A673 (cell line): ENCODE data around the gene CD24. TPM values are rescaled to one million over a fixed set of nuclear protein-coding genes. Genes with fewer than 3 reads are reported as not detected.
A peak's percentile ranks its signal among the peaks of the same experiment; 100 is the strongest.
"Not testable (repeated sequence)": the region's sequence is repeated elsewhere in the genome, so short reads cannot be mapped to it uniquely, and the experiment has no call there.

ENCODE experiments used
- Bru-seq: library from RNA; stranded (reverse); fragments of 400-500 nt; gene quantifications from one replicate; lab custom pipeline; 2021; lab: Mats Ljungman, UMichigan
- BruChase-seq, 2 experiments: library from RNA; stranded (reverse); fragments of 400-500 nt; gene quantifications; one replicate each; lab custom pipeline; 2021; lab: Mats Ljungman, UMichigan
- BruUV-seq: library from RNA; stranded (reverse); fragments of 400-500 nt; replicated peaks from 2 replicates; lab custom pipeline; 2021; lab: Mats Ljungman, UMichigan
- CTCF ChIA-PET: fragments of 300-600 bp; sonication (Branson Sonifier 250); formaldehyde crosslinking; loops from one replicate; lab custom pipeline; 2022; ENCODE audit warnings: antibody characterized with exemption; lab: Charles Lee
- POLR2A ChIA-PET: fragments of 300-600 bp; sonication (Branson Sonifier 250); formaldehyde crosslinking; loops from one replicate; lab custom pipeline; 2022; ENCODE audit warnings: antibody characterized with exemption; ENCODE audit not compliant: low non-redundant PET; lab: Charles Lee
- DNase-seq: peaks from one replicate; pipeline ENCODE4 v3.0.0-alpha.2; 2015; ENCODE audit warnings: low spot score
- H3K27ac ChIP-seq: fragments of 200-600 bp; sonication (generic); 2 replicates; pipeline ENCODE4 v1.5.1; 2016; ENCODE audit warnings: mixed run types, low read depth, mild to moderate bottlenecking, mixed read lengths, antibody characterized with exemption, low read length; ENCODE audit not compliant: poor library complexity, severe bottlenecking
- H3K27me3 ChIP-seq: fragments of 200-600 bp; sonication (generic); replicated peaks from 2 replicates; pipeline ENCODE4 v1.6.1; 2017; ENCODE audit warnings: mixed run types, low read depth, mild to moderate bottlenecking, mixed read lengths, antibody characterized with exemption, low read length; ENCODE audit not compliant: insufficient read depth, poor library complexity
- H3K36me3 ChIP-seq: fragments of 200-600 bp; sonication (generic); 2 replicates; pipeline ENCODE4 v1.6.1; 2016; ENCODE audit warnings: mixed run types, mild to moderate bottlenecking, mixed read lengths, antibody characterized with exemption, low read length; ENCODE audit not compliant: insufficient read depth, poor library complexity, severe bottlenecking
- H3K4me1 ChIP-seq: fragments of 200-600 bp; sonication (generic); 2 replicates; pipeline ENCODE4 v1.6.1; 2017; ENCODE audit warnings: mixed run types, mild to moderate bottlenecking, mixed read lengths, antibody characterized with exemption, low read length; ENCODE audit not compliant: insufficient read depth, poor library complexity, severe bottlenecking
- H3K4me3 ChIP-seq: fragments of 200-600 bp; sonication (generic); 2 replicates; pipeline ENCODE4 v1.5.1; 2016; ENCODE audit warnings: low read depth, mixed run types, mild to moderate bottlenecking, mixed read lengths, low read length; ENCODE audit not compliant: poor library complexity, severe bottlenecking
- H3K9me3 ChIP-seq: fragments of 200-600 bp; sonication (generic); 2 replicates; pipeline ENCODE4 v1.6.1; 2016; ENCODE audit warnings: mixed run types, low read depth, mild to moderate bottlenecking, mixed read lengths, antibody characterized with exemption, low read length; ENCODE audit not compliant: poor library complexity, severe bottlenecking
- EZH2 ChIP-seq: fragments of 200-600 bp; sonication (generic); IDR thresholded peaks from 2 replicates; pipeline ENCODE4 v1.6.1; 2017; ENCODE audit warnings: borderline replicate concordance, low read depth, mild to moderate bottlenecking, mixed read lengths, antibody characterized with exemption, low read length; ENCODE audit not compliant: poor library complexity, severe bottlenecking
- intact Hi-C: fragments of 100-400 bp; cut with micrococcal nuclease; formaldehyde crosslinking; loops from one replicate; pipeline ENCODE4 v1.10.0; 2022; ENCODE audit not compliant: unreplicated experiment
- long read RNA-seq: library from polyadenylated mRNA; stranded (forward); transcript quantifications from one replicate; pipeline ENCODE4 v2.0.0, GENCODE V29; 2022
- total RNA-seq: library from RNA; stranded (reverse); gene quantifications from 2 replicates; pipeline ENCODE4 v1.2.3, GENCODE V29; 2021
- TF ChIP-seq, protein P1 (sequence below): fragments of 300-800, 200-600 bp; sonication (generic); conservative IDR thresholded peaks from 2 replicates; pipeline ENCODE4 v1.5.1; 2017; ENCODE audit warnings: low read depth, mild to moderate bottlenecking, antibody characterized with exemption, low read length, moderate library complexity, mixed read lengths

The CD24 gene, protein sequence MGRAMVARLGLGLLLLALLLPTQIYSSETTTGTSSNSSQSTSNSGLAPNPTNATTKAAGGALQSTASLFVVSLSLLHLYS
- 10.2 and 12.2 TPM in 2 replicates for total RNA-seq
- Bru-seq, nascent RNA = percentile 57 among the genes with signal in this experiment
- BruChase-seq, experiment 1, labeled RNA remaining after a 2-hour chase = percentile 73 among the genes with signal in this experiment
- percentile 87 among the genes with signal in this experiment for BruChase-seq, experiment 2, labeled RNA remaining after a 6-hour chase
- long read RNA-seq, partial matches to known transcripts = 0 of 9 reads
- long read RNA-seq, other reads (novel, unspliced or antisense) = 4 of 9 reads

DNA sequence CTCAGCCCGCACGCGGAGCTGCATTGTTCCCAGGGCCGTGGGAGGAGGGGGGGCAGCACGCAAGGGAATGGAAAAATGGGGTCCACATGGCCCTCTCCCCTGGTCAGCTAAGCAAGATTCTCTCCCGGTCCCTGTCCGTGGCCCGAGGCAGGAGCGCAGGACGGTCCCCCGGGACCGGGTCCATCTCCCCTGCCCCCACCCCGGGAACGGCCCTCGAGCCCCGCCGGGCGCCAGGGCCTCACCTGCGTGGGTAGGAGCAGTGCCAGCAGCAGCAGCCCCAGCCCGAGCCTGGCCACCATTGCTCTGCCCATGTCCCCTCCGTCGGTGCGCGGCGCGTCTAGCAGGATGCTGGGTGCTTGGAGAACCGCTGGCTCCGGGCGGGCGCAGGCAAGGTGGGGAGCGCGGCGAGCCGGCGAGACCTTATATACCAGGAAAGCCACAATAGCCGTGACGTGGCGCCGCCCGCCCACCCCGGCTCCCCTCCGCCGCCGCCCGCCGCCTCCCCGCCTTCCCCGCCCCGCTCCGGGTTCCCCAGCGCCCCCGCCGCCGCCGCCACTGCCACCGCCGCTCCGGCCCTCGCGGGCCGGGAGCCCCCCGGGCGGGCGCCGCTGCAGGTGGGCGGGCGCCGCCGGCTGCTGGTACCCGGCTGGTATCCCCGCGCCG is at the start of gene CD24:
Gene CD24, minus strand, starts transcription at position 394 of the 663 bp plus-strand sequence. Its CDS starts 83 bp downstream, at position 311.
- BruUV-seq = no TSS peak
- CTCF ChIA-PET = no interaction called here
- peak within 1 kb of the TSS; percentile 59 for H3K4me3 ChIP-seq
- DNase-seq = no peak
- POLR2A ChIA-PET = no interaction called here
- H3K4me1 ChIP-seq = peaks cover 9% of the 10 kb centered on the region
- TF ChIP-seq EZH2 = no peak
- TF ChIP-seq, protein P1, sequence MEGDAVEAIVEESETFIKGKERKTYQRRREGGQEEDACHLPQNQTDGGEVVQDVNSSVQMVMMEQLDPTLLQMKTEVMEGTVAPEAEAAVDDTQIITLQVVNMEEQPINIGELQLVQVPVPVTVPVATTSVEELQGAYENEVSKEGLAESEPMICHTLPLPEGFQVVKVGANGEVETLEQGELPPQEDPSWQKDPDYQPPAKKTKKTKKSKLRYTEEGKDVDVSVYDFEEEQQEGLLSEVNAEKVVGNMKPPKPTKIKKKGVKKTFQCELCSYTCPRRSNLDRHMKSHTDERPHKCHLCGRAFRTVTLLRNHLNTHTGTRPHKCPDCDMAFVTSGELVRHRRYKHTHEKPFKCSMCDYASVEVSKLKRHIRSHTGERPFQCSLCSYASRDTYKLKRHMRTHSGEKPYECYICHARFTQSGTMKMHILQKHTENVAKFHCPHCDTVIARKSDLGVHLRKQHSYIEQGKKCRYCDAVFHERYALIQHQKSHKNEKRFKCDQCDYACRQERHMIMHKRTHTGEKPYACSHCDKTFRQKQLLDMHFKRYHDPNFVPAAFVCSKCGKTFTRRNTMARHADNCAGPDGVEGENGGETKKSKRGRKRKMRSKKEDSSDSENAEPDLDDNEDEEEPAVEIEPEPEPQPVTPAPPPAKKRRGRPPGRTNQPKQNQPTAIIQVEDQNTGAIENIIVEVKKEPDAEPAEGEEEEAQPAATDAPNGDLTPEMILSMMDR = no peak
- H3K9me3 ChIP-seq = no peaks in the 10 kb centered on the region
- H3K27ac ChIP-seq = no peak within 1 kb of the TSS
- H3K36me3 ChIP-seq = no peaks in the 10 kb centered on the region
- peaks cover 57% of the 10 kb centered on the region for H3K27me3 ChIP-seq
- intact Hi-C loops = no loop called here

DNA sequence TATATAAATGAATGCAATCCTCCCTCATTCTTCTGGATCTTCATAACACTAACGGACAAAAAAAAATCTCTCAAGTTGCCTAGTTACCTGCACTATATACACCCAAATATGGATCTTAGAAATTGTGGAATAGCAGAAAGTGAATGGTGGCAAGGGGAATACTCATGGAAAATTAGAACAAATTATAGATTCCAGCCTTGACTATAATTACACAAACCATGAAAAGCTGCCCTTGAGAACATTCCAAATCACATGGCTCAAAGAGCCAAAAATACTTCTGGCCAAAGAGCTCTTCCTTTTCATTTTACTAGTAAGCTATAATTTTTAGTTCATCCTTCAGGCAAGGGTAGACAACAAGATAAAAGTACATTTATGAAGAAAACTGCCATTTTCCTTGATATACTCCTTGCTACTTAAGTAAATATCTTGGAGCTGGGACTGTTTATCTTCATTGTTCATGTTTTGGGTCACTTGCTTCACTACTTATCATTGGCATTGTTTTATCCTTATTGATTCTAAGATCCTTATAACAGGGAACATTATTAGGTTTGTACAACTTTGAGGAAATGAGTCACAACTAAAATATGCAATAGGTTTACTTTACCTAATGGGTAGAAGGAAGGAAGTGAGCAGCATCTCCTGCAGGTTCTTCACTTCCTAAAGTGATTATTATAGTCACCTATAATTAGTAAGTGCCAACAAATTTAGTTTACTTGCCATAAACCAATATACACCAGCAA is 47.1 kb upstream of the CD24 start:
- DNase-seq = peak; percentile 12
- H3K27ac ChIP-seq = no peak overlapping the region
- BruUV-seq = no TSS peak
- H3K27me3 ChIP-seq = no peaks in the 10 kb centered on the region
- ChIA-PET POLR2A (no interaction called here), CTCF (interaction anchor here (1.2 kb wide), 1 partner anchor 24 kb away, joined by 4 read pairs; no protein-coding TSS in a partner anchor)
- H3K36me3 ChIP-seq = no peaks in the 10 kb centered on the region
- H3K4me1 ChIP-seq = no peaks in the 10 kb centered on the region
- no peak for TF ChIP-seq EZH2
- TF ChIP-seq, protein P1 = no peak
- no peaks in the 10 kb centered on the region for H3K9me3 ChIP-seq
- intact Hi-C loops = no loop called here
- no peak overlapping the region for H3K4me3 ChIP-seq

DNA sequence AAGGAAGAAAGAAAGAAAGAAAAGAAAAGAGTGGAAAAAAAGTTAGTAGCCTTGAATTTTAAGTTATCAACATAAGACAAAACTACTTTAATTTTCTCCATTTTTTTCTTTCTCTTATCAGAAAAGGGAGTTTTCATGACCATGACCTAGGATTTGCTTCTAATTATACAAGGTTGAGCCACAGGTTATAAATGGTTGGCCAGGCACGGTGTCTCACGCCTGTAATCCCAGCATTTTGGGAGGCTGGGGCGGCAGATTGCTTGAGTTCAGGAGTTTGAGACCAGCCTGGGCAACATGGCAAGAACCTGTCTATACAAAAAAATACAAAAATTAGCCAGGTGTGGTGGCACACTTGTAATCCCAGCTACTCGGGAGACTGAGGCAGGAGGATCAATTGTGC is 45.7 kb upstream of the CD24 start:
- no peaks in the 10 kb centered on the region for H3K36me3 ChIP-seq
- DNase-seq = no peak
- BruUV-seq = no TSS peak
- H3K4me1 ChIP-seq = no peaks in the 10 kb centered on the region
- no peak overlapping the region for H3K4me3 ChIP-seq
- no peaks in the 10 kb centered on the region for H3K27me3 ChIP-seq
- H3K9me3 ChIP-seq = no peaks in the 10 kb centered on the region
- TF ChIP-seq, protein P1 = no peak
- TF ChIP-seq EZH2 = no peak
- intact Hi-C loops = no loop called here
- ChIA-PET POLR2A (no interaction called here), CTCF (no interaction called here)
- no peak overlapping the region for H3K27ac ChIP-seq

DNA sequence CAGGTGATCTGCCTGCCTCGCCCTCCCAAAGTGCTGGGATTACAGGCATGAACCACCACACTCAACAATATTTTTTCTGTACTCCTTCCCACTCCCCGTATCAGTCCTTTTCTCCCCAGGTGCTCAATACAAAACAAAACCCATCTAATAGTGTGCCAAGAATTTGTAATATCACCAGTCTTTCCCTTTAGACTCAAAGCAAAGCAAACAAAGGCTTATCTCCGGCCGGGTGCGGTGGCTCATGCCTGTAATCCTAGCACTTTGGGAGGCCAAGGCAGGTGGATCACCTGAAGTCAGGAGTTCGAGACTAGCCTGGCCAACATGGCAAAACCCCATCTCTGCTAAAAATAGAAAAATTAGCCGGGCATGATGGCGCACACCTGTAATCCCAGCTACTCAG is 45.1 kb upstream of the CD24 start:
- CTCF ChIA-PET, H3K9me3 ChIP-seq, H3K27ac ChIP-seq, H3K27me3 ChIP-seq, POLR2A ChIA-PET, DNase-seq, BruUV-seq, intact Hi-C loops, H3K4me1 ChIP-seq, H3K36me3 ChIP-seq, H3K4me3 ChIP-seq: not testable (repeated sequence)
